ENCODE measurements around the gene LAMB1. TPM values are rescaled to one million over a fixed set of nuclear protein-coding genes. Genes with fewer than 3 reads are reported as not detected.
"Not testable (repeated sequence)": the region's sequence is repeated elsewhere in the genome, so short reads cannot be mapped to it uniquely, and the experiment has no call there.

LAMB1 gene
- total RNA-seq, 1 donor = 410 TPM

- Histone ChIP-seq H3K4me3 (ENCODE audit: insufficient read depth, low read length) (no peak overlapping the region), H3K27me3 (ENCODE audit: insufficient read depth, low read length) (no peaks in the 10 kb centered on the region), H3K4me1 (ENCODE audit: insufficient read depth, low read length) (peaks cover 33% of the 10 kb centered on the region), H3K79me2 (ENCODE audit: insufficient read depth, low read length) (peaks cover 12% of the 10 kb centered on the region), H2AFZ (ENCODE audit: low read length) (no peak overlapping the region), H3K27ac (ENCODE audit: low read depth, low read length) (no peak overlapping the region), H4K20me1 (ENCODE audit: insufficient read depth, low read length) (no peaks in the 10 kb centered on the region), H3K36me3 (ENCODE audit: insufficient read depth, low read length) (peaks cover 91% of the 10 kb centered on the region), H3K4me2 (ENCODE audit: insufficient read depth, low read length) (no peak overlapping the region), H3K9me3 (ENCODE audit: low read depth, low read length) (no peaks in the 10 kb centered on the region)
- TF ChIP-seq CTCF (IDR thresholded peaks at IDR 0.05; ENCODE audit: extremely low read depth, low read depth, low read length) = no peak
- no peak for DNase-seq (ENCODE audit: insufficient read length, low spot score, missing footprints)
Observed at GRCh38 chr7:107931740-107932515, 71.0 kb downstream of the LAMB1 start.

GRCh38 chr7:107926481-107926880, 76.5 kb downstream of the LAMB1 start:
- H3K27ac ChIP-seq (ENCODE audit: low read depth, low read length) = no peak overlapping the region
- no peaks in the 10 kb centered on the region for H3K79me2 ChIP-seq (ENCODE audit: insufficient read depth, low read length)
- no peak for DNase-seq (ENCODE audit: insufficient read length, low spot score, missing footprints)
- no peaks in the 10 kb centered on the region for H3K4me1 ChIP-seq (ENCODE audit: insufficient read depth, low read length)
- H3K36me3 ChIP-seq (ENCODE audit: insufficient read depth, low read length) = peaks cover 88% of the 10 kb centered on the region
- H2AFZ ChIP-seq (ENCODE audit: low read length) = no peak overlapping the region
- H3K4me2 ChIP-seq (ENCODE audit: insufficient read depth, low read length) = no peak overlapping the region
- H3K9me3 ChIP-seq (ENCODE audit: low read depth, low read length) = no peaks in the 10 kb centered on the region
- no peaks in the 10 kb centered on the region for H3K27me3 ChIP-seq (ENCODE audit: insufficient read depth, low read length)
- no peak for TF ChIP-seq CTCF (IDR thresholded peaks at IDR 0.05; ENCODE audit: extremely low read depth, low read depth, low read length)
- H3K4me3 ChIP-seq (ENCODE audit: insufficient read depth, low read length) = no peak overlapping the region
- H4K20me1 ChIP-seq (ENCODE audit: insufficient read depth, low read length) = no peaks in the 10 kb centered on the region

- no peaks in the 10 kb centered on the region for H3K27me3 ChIP-seq (ENCODE audit: insufficient read depth, low read length)
- H3K4me3 ChIP-seq (ENCODE audit: insufficient read depth, low read length) = no peak overlapping the region
- peaks cover 73% of the 10 kb centered on the region for H3K36me3 ChIP-seq (ENCODE audit: insufficient read depth, low read length)
- no peaks in the 10 kb centered on the region for H4K20me1 ChIP-seq (ENCODE audit: insufficient read depth, low read length)
- H3K9me3 ChIP-seq (ENCODE audit: low read depth, low read length) = no peaks in the 10 kb centered on the region
- TF ChIP-seq CTCF (IDR thresholded peaks at IDR 0.05; ENCODE audit: extremely low read depth, low read depth, low read length) = no peak
- H2AFZ ChIP-seq (ENCODE audit: low read length) = no peak overlapping the region
- H3K79me2 ChIP-seq (ENCODE audit: insufficient read depth, low read length) = no peaks in the 10 kb centered on the region
- DNase-seq (ENCODE audit: insufficient read length, low spot score, missing footprints) = no peak
- no peak overlapping the region for H3K27ac ChIP-seq (ENCODE audit: low read depth, low read length)
- no peak overlapping the region for H3K4me2 ChIP-seq (ENCODE audit: insufficient read depth, low read length)
- peaks cover 8% of the 10 kb centered on the region for H3K4me1 ChIP-seq (ENCODE audit: insufficient read depth, low read length)
Observed at GRCh38 chr7:107924841-107925504, 78.0 kb downstream of the LAMB1 start.

GRCh38 chr7:107922886-107923285, 80.1 kb downstream of the LAMB1 start:
- H3K4me3 ChIP-seq (ENCODE audit: insufficient read depth, low read length) = no peak overlapping the region
- H3K36me3 ChIP-seq (ENCODE audit: insufficient read depth, low read length) = peaks cover 70% of the 10 kb centered on the region
- no peak overlapping the region for H3K27ac ChIP-seq (ENCODE audit: low read depth, low read length)
- no peaks in the 10 kb centered on the region for H3K79me2 ChIP-seq (ENCODE audit: insufficient read depth, low read length)
- peaks cover 8% of the 10 kb centered on the region for H3K4me1 ChIP-seq (ENCODE audit: insufficient read depth, low read length)
- no peak overlapping the region for H3K4me2 ChIP-seq (ENCODE audit: insufficient read depth, low read length)
- TF ChIP-seq CTCF (IDR thresholded peaks at IDR 0.05; ENCODE audit: extremely low read depth, low read depth, low read length) = no peak
- H4K20me1 ChIP-seq (ENCODE audit: insufficient read depth, low read length) = no peaks in the 10 kb centered on the region
- no peaks in the 10 kb centered on the region for H3K27me3 ChIP-seq (ENCODE audit: insufficient read depth, low read length)
- H2AFZ ChIP-seq (ENCODE audit: low read length) = no peak overlapping the region
- no peaks in the 10 kb centered on the region for H3K9me3 ChIP-seq (ENCODE audit: low read depth, low read length)
- DNase-seq (ENCODE audit: insufficient read length, low spot score, missing footprints) = no peak

GRCh38 chr7:107921826-107922225, 81.1 kb downstream of the LAMB1 start:
- not testable (repeated sequence) for H3K27ac ChIP-seq (ENCODE audit: low read depth, low read length); H3K4me2 ChIP-seq (ENCODE audit: insufficient read depth, low read length); DNase-seq (ENCODE audit: insufficient read length, low spot score, missing footprints); H2AFZ ChIP-seq (ENCODE audit: low read length); H4K20me1 ChIP-seq (ENCODE audit: insufficient read depth, low read length); H3K9me3 ChIP-seq (ENCODE audit: low read depth, low read length); H3K79me2 ChIP-seq (ENCODE audit: insufficient read depth, low read length); H3K4me3 ChIP-seq (ENCODE audit: insufficient read depth, low read length); H3K4me1 ChIP-seq (ENCODE audit: insufficient read depth, low read length); H3K27me3 ChIP-seq (ENCODE audit: insufficient read depth, low read length)
- H3K36me3 ChIP-seq (ENCODE audit: insufficient read depth, low read length) = peaks cover 72% of the 10 kb centered on the region
